ENCODE measurements around the gene MCF2.

DNA sequence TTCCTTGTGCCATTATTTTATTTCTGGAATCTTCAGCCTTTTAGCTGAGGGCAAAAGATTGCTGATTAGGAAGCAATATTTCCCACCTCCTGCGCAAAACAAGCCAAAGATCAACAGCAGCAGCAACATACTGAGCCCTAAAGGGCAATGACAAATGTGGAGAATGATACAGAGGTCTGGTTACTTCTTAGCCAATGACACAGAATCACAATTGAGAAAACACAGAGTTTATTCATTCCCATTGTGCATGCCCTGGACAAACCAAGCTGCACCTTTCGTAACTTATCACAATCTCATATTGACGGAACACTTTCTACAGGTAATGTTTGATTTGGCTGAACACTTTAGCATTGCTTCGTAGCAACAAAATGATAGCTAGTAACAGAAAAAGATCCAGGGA lies 164.0 kb downstream of the MCF2 start:
- TF ChIP-seq EZH2 (IDR thresholded peaks at IDR 0.05; ENCODE audit: insufficient read depth, poor library complexity, severe bottlenecking) (no peak), EZH2phosphoT487 (IDR thresholded peaks at IDR 0.05; ENCODE audit: insufficient read depth, low read depth) (no peak)

All from GM23248 (cell line).